HEK293T (cell line): Measurements from ENCODE around the gene EXOC8.

Source experiments
- ARNT ChIP-seq: fragments of 450-650 bp; IDR thresholded peaks from 2 replicates; pipeline ENCODE4 v1.6.1; 2017; ENCODE audit warnings: mild to moderate bottlenecking
- BHLHE40 ChIP-seq: fragments of 450-650 bp; IDR thresholded peaks from 2 replicates; pipeline ENCODE4 v1.6.1; 2016; ENCODE audit warnings: mild to moderate bottlenecking, moderate library complexity, borderline replicate concordance
- ELF4 ChIP-seq: fragments of 450-650 bp; IDR thresholded peaks from 2 replicates; pipeline ENCODE4 v1.6.1; 2017; ENCODE audit warnings: antibody characterized with exemption
- FOXA1 ChIP-seq: fragments of 450-650 bp; IDR thresholded peaks from 2 replicates; pipeline ENCODE4 v1.6.1; 2016; ENCODE audit warnings: mild to moderate bottlenecking
- FOXK2 ChIP-seq: fragments of 450-650 bp; IDR thresholded peaks from 2 replicates; pipeline ENCODE4 v1.6.1; 2016; ENCODE audit warnings: mild to moderate bottlenecking
- FOXM1 ChIP-seq: fragments of 450-650 bp; IDR thresholded peaks from 2 replicates; pipeline ENCODE4 v1.6.1; 2017; ENCODE audit warnings: mild to moderate bottlenecking, borderline replicate concordance
- L3MBTL2 ChIP-seq: fragments of 450-650 bp; conservative IDR thresholded peaks from 2 replicates; pipeline ENCODE4 v1.6.1; 2016; ENCODE audit warnings: mild to moderate bottlenecking
- LEF1 ChIP-seq: fragments of 450-650 bp; IDR thresholded peaks from 2 replicates; pipeline ENCODE4 v1.6.1; 2017; ENCODE audit warnings: mild to moderate bottlenecking, borderline replicate concordance
- NFRKB ChIP-seq: fragments of 450-650 bp; IDR thresholded peaks from 2 replicates; pipeline ENCODE4 v1.6.1; 2016; ENCODE audit warnings: mild to moderate bottlenecking, moderate library complexity
- SP1 ChIP-seq: fragments of 450-650 bp; IDR thresholded peaks from 2 replicates; pipeline ENCODE4 v1.6.1; 2017
- SUZ12 ChIP-seq: fragments of 450-650 bp; IDR thresholded peaks from 2 replicates; pipeline ENCODE4 v1.6.1; 2016; ENCODE audit warnings: mild to moderate bottlenecking
- TARDBP ChIP-seq: fragments of 450-650 bp; IDR thresholded peaks from 2 replicates; pipeline ENCODE4 v1.6.1; 2016

- TF ChIP-seq FOXA1 (no peak), SUZ12 (no peak), FOXK2 (no peak), FOXM1 (no peak), ELF4 (no peak), LEF1 (no peak), TARDBP (no peak), NFRKB (no peak), ARNT (no peak), SP1 (no peak), L3MBTL2 (no peak), BHLHE40 (no peak)
These were observed 2.7 kb downstream of the EXOC8 start for GRCh38 chr1:231334952-231335351.
